Skeletal muscle tissue (tissue), 4 donors: Measurements from ENCODE around the gene TMEM30A. TPM values are rescaled to one million over a fixed set of nuclear protein-coding genes. Genes with fewer than 3 reads are reported as not detected.

Experiments used
- H3K27ac ChIP-seq: one replicate; pipeline ENCODE4 v1.7.0; 2013; ENCODE audit warnings: mild to moderate bottlenecking, low read depth, low read length, inconsistent platforms
- H3K27me3 ChIP-seq, 3 donors: one replicate each; pipeline ENCODE4 v1.7.0; 2013; ENCODE audit warnings: low read length in 3 of 3; ENCODE audit not compliant: control insufficient read depth in 3 of 3, insufficient read depth in 3 of 3
- H3K36me3 ChIP-seq, 3 donors: one replicate each; pipeline ENCODE4 v1.7.0; 2013; ENCODE audit warnings: low read length in 3 of 3; ENCODE audit not compliant: control insufficient read depth in 3 of 3, insufficient read depth in 3 of 3
- H3K4me1 ChIP-seq, 3 donors: one replicate each; pipeline ENCODE4 v1.7.0; 2013; ENCODE audit warnings: low read length in 3 of 3, mild to moderate bottlenecking in 3 of 3; ENCODE audit not compliant: control insufficient read depth in 3 of 3, insufficient read depth in 3 of 3
- H3K4me3 ChIP-seq, 3 donors: one replicate each; pipeline ENCODE4 v1.7.0; 2013; ENCODE audit warnings: low read length in 3 of 3
- H3K9ac ChIP-seq, 3 donors: one replicate each; pipeline ENCODE4 v1.7.0; 2013; ENCODE audit warnings: low read length in 3 of 3, mild to moderate bottlenecking in 3 of 3, moderate library complexity in 2 of 3, low read depth in 1 of 3
- H3K9me3 ChIP-seq, 3 donors: one replicate each; pipeline ENCODE4 v1.7.0; 2013; ENCODE audit warnings: low read length in 3 of 3; ENCODE audit not compliant: control insufficient read depth in 3 of 3
- total RNA-seq: library from RNA; depleted of rRNA; stranded (reverse); fragments of >200 nt; gene quantifications from one replicate; pipeline ENCODE4 v1.2.3, GENCODE V29; 2014
- donor health status: Osteomylitis.

The TMEM30A gene
- total RNA-seq, 1 donor from 2014 or later = 63.7 TPM

DNA sequence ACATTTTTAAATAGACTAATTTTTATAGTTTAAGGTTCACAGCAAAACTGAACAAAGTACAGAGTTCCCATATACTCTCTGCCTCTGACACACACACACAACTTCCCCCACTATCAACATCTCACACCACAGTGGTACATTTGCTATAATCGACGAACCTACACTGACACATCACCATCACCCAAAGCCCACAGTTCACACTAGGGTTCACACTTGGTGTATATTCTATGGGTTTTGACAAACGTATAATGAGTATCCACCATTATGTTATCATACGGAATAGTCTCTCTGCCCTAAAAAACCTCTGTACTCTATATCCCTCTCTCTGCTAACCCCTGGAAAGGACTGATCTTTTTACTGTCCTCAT lies 15.6 kb downstream of the TMEM30A start:
- H3K9ac ChIP-seq = no peak overlapping the region
- no peak overlapping the region for H3K27ac ChIP-seq

DNA sequence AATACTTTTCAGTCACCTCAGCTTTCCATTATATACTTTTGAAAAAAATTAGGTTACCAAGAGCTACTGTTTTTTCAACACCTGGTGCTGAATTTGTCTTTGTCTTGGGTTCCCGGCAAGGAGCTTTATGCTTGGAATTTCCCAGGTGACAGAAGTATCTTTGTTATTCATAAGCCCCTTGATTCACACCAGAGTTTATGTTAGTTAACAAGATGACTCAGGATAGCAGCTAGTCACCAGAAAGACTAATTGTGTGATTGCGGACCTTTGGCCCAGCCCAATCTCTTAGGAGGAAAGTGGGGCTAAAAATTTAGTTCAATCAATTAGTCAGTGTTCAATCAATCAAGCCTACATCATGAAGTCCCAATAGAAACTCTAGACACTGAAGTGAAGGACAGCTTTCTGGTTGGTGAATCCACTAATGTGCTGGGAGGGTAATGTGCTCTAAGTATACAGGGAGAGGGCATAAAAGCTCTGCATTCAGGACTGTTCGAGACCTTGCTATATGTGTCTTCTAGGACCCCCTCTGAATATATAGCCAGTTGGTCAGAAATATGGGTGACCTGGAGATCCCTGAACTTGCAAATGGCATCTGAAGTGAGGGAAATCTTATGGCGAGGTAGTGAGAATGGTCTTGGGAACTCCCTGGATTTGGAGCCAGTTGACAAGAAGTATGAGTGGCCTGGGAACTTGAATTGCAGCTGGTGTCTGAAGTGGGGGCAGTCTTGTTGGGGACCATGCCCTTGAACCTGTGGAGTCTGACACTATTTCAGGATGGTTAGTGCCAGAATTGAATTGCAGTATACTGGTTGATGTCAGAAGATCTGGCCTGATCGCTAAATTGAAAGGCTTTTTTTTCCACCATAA lies 16.2 kb downstream of the TMEM30A start:
- Histone ChIP-seq H3K4me3 (no peak overlapping the region), H3K27ac (peak overlapping the region; percentile 9), H3K4me1 (peaks cover 3 to 12% (median 12%) of the 10 kb centered on the region in 3 donors), H3K9ac (no peak overlapping the region), H3K9me3 (no peaks in the 10 kb centered on the region), H3K27me3 (no peaks in the 10 kb centered on the region), H3K36me3 (peaks cover 0 to 10% (median 8%) of the 10 kb centered on the region in 3 donors)

More for the DNA sequence above, 15.6 kb downstream of the TMEM30A start:
- Histone ChIP-seq H3K36me3 (peaks cover 0 to 7% (median 5%) of the 10 kb centered on the region in 3 donors), H3K27me3 (no peaks in the 10 kb centered on the region), H3K9me3 (no peaks in the 10 kb centered on the region), H3K4me3 (no peak overlapping the region), H3K4me1 (peaks cover 3 to 12% (median 12%) of the 10 kb centered on the region in 3 donors)

DNA sequence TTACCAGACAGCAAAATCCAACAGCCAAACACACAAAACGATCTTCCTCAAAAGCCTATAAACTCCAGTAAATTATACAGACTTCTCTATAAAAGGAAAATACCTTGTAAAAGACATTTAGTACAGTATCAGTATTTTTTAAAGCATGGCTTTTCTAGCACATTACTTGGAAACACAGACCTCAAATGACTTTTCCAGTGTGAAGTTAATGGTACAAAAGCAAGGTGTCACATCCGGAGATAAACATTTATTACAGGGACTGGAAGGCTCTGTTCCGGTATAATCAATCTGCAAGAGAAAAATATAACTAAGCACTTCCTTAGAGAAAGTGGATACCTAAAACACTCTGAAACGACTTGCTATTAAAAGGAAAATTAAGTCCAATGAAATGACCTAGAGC lies 17.1 kb downstream of the TMEM30A start:
- Histone ChIP-seq H3K4me3 (no peak overlapping the region), H3K9ac (no peak overlapping the region), H3K27ac (peak overlapping the region; percentile 9), H3K27me3 (no peaks in the 10 kb centered on the region), H3K4me1 (peaks cover 3 to 12% (median 6%) of the 10 kb centered on the region in 3 donors), H3K36me3 (peaks cover 0 to 8% (median 8%) of the 10 kb centered on the region in 3 donors), H3K9me3 (no peaks in the 10 kb centered on the region)

- no peak overlapping the region for H3K4me3 ChIP-seq
- H3K27ac ChIP-seq = no peak overlapping the region
- no peaks in the 10 kb centered on the region for H3K27me3 ChIP-seq
- no peak overlapping the region for H3K9ac ChIP-seq
- no peaks in the 10 kb centered on the region for H3K9me3 ChIP-seq
- H3K36me3 ChIP-seq = peaks cover 0 to 8% (median 6%) of the 10 kb centered on the region in 3 donors
- peaks cover 2 to 10% (median 3%) of the 10 kb centered on the region in 3 donors for H3K4me1 ChIP-seq
Observed at GRCh38 chr6:75266716-75267291, 17.8 kb downstream of the TMEM30A start.

DNA sequence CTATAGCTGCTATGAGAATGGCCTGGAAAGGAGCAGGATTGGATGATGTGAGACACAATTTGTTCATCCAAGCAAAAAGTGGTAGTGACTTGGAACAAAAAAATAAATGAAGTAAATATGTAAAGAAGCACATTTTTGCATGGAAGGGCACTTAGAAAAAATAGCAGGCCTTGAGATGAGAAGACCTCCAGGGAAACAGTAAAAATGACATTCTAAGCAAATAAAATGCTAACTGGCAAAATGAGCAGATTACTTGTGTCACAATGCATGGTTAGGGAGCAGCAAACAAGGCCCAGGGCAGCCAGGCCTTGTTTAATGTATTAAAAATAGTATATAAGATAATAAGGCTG lies 21.2 kb downstream of the TMEM30A start:
- H3K9me3 ChIP-seq = no peaks in the 10 kb centered on the region
- no peak overlapping the region for H3K9ac ChIP-seq
- H3K27me3 ChIP-seq = no peaks in the 10 kb centered on the region
- no peak overlapping the region for H3K27ac ChIP-seq
- no peak overlapping the region for H3K4me3 ChIP-seq
- peaks cover 0 to 10% (median 3%) of the 10 kb centered on the region in 3 donors for H3K4me1 ChIP-seq
- peaks cover 4 to 27% (median 21%) of the 10 kb centered on the region in 3 donors for H3K36me3 ChIP-seq

GRCh38 chr6:75262716-75263400 lies 21.7 kb downstream of the TMEM30A start:
- Histone ChIP-seq H3K9me3 (no peaks in the 10 kb centered on the region), H3K4me1 (peaks cover 0 to 5% (median 3%) of the 10 kb centered on the region in 3 donors), H3K4me3 (no peak overlapping the region), H3K36me3 (peaks cover 4 to 29% (median 21%) of the 10 kb centered on the region in 3 donors), H3K27me3 (no peaks in the 10 kb centered on the region), H3K9ac (no peak overlapping the region), H3K27ac (no peak overlapping the region)

DNA sequence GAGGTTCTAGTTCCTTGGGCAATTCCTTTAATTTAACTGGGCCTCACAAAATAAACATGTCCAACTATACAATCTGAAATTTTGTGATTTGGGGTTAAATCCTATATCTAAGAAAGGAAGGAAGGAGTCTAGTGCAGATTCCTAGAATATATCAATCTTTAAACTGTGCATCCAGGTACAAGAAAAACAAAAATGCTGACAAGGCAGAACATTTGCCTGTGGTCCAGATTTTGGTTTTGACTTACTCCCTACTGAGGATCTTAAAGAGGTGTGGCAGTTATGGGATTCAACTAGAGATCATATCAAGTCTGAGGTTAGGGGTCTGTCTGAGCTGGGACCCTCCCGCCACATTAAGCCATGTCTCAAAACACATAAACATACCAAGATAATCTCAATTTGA lies 23.3 kb downstream of the TMEM30A start:
- no peaks in the 10 kb centered on the region for H3K27me3 ChIP-seq
- H3K27ac ChIP-seq = no peak overlapping the region
- H3K36me3 ChIP-seq = peaks cover 4 to 39% (median 21%) of the 10 kb centered on the region in 3 donors
- H3K9me3 ChIP-seq = no peaks in the 10 kb centered on the region
- no peak overlapping the region for H3K4me3 ChIP-seq
- H3K9ac ChIP-seq = no peak overlapping the region
- H3K4me1 ChIP-seq = no peaks in the 10 kb centered on the region

GRCh38 chr6:75257343-75258087 lies 27.1 kb downstream of the TMEM30A start:
- Histone ChIP-seq H3K36me3 (peaks cover 4 to 32% (median 23%) of the 10 kb centered on the region in 3 donors), H3K27me3 (no peaks in the 10 kb centered on the region), H3K27ac (no peak overlapping the region), H3K4me1 (no peaks in the 10 kb centered on the region), H3K9me3 (no peaks in the 10 kb centered on the region), H3K9ac (no peak overlapping the region), H3K4me3 (no peak overlapping the region)

GRCh38 chr6:75250552-75250951 lies 34.0 kb downstream of the TMEM30A start:
- H3K9me3 ChIP-seq = no peaks in the 10 kb centered on the region
- no peaks in the 10 kb centered on the region for H3K4me1 ChIP-seq
- no peak overlapping the region for H3K4me3 ChIP-seq
- H3K36me3 ChIP-seq = peaks cover 0 to 5% (median under 1%) of the 10 kb centered on the region in 3 donors
- no peaks in the 10 kb centered on the region for H3K27me3 ChIP-seq
- H3K27ac ChIP-seq = no peak overlapping the region
- no peak overlapping the region for H3K9ac ChIP-seq
